Activated CD4-positive, alpha-beta T cell treated with anti-CD3 and anti-CD28 coated beads for 48 hours (primary cell): Measurements from ENCODE around the gene GGTLC2.
A peak's percentile ranks its signal among the peaks of the same experiment; 100 is the strongest.
"Not testable (repeated sequence)": the region's sequence is repeated elsewhere in the genome, so short reads cannot be mapped to it uniquely, and the experiment has no call there.

Source experiments
- DNase-seq: peaks from one replicate; pipeline ENCODE4 v3.0.0-alpha.2; 2020

GGTLC2 gene

GRCh38 chr22:22642255-22642654 is 2.2 kb upstream of the GGTLC2 start:
- not testable (repeated sequence) for DNase-seq

DNA sequence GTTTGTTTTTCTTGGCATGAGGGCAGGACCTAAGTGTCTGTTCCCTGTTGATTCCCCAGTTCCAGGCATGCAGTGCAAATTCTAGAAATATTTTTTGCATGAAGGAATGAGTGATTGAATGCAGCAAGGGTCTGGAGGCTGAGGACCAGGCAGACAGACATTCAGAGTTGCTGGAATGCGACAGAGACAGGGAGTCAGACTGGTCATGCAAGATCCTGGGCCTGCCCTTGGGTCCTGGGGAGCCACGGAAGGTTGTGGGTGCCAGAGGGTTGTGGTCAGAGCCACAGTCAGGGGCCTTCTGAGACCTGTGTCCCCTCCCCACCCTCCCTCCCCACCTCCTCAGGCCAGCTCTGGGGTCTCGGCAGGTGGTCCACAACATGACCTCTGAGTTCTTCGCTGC is 1.6 kb downstream of the GGTLC2 start:
- not testable (repeated sequence) for DNase-seq

DNA sequence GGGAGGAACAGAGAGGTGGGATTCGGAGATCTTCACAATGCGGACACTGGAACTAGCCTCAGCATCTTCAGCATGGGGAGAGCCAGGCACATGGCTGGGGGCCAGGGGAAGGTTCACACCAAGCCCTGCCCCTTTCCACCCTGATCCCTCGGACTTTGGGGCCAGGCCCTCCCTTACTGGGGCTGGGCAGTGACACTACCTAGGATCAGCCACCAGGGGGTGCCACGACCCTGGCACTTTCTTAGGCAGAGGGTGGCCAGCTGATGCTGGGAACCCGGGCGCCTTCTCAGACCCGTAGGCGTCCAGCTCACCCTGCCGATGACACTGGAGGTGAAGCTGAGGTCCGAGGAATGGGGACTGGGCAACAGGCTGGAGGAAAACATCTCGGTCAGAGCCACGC is 3.5 kb downstream of the GGTLC2 start:
- DNase-seq = not testable (repeated sequence)

GRCh38 chr22:22648863-22649536 is 4.6 kb downstream of the GGTLC2 start:
- not testable (repeated sequence) for DNase-seq

DNA sequence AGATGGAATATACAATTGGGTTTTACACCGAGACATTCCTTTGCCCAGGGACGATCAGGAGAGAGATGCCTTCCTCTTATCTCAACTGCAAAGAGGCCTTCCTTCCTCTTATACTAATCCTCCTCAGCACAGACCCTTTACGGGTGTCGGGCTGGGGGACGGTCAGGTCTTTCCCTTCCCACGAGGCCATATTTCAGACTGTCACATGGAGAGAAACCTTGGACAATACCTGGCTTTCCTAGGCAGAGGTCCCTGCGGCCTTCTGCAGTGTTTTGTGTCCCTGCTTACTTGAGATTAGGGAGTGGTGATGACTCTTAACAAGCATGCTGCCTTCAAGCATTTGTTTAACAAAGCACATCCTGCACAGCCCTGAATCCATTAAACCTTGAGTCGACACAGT is 5.3 kb downstream of the GGTLC2 start:
- DNase-seq = not testable (repeated sequence)

DNA sequence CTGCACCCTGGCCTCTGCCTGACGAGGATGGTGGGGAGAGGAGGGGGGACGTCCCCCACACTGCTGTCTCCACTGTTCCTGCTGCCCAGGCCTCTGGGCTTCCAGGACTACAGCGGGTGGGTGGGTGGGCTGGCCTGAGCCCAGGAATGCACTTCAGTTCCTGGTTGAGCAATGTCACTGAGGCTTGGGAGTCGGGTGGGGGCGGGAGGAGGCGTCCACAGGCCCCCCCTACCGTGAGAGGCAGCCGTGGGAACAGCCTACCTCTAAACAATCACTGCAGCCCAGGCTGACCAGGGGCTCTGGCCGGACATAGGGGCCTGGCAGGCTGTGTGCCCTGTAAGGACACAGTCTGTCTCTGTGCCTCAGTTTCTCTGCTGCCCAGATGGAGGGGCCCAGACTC is 6.0 kb downstream of the GGTLC2 start:
- DNase-seq = not testable (repeated sequence)

GRCh38 chr22:22650803-22651515 is 6.5 kb downstream of the GGTLC2 start:
- not testable (repeated sequence) for DNase-seq

DNA sequence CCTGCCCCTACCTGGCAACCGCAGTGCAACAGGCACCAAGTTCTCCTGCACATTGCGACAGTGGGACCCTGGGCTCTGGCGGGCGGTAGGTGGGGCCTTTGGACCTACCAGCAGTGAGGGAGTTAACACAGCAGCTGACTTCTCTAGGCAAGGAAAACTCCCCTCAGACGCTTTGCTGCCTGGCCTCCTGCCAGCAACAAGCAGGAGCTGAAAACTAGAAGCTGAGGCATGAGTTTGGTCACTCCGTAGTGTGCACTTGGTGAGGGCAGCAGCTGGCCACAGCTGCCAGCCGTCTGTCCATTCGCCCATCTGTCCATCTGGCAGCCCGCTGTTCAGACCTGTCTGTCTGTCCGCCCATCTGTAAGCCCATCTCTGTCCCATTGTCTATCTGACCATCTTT is 7.2 kb downstream of the GGTLC2 start:
- not testable (repeated sequence) for DNase-seq

DNA sequence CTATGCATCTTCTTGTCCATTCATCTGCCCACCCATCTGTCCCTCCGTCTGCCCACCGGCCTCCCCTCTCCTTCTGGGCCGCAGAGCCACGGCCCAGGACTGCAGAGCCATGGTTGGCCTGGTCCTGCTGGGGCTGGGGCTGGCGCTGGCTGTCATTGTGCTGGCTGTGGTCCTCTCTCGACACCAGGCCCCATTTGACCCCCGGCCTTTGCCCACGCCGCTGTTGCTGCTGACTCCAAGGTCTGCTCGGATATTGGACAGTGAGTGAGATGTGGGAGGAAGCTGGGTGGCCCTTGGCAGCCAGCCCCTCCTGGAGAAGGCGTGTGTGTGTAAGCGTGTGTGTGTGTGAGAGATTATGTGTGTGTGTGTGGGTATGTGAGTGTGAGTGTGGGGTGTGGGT is 7.7 kb downstream of the GGTLC2 start:
- DNase-seq = not testable (repeated sequence)

DNA sequence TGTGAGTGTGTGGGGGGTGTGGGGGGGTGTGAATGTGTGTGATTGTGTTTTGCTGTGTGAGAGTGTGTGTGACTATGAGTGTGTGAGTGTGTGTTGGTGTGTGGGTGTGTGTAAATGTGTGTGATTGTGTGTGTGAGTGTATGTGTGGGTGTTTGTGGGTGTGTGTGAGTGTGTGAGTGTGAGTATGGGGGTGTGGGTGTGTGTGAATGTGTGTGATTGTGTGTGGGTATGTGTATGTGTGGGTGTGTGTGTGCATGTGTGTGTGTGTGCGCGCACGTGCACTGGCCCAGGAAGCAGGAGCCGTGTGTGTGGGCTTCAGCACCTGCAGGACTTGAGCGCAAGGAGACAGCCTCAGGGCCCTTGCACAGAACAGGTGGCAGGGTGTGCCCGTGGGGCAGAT is 8.2 kb downstream of the GGTLC2 start:
- not testable (repeated sequence) for DNase-seq

DNA sequence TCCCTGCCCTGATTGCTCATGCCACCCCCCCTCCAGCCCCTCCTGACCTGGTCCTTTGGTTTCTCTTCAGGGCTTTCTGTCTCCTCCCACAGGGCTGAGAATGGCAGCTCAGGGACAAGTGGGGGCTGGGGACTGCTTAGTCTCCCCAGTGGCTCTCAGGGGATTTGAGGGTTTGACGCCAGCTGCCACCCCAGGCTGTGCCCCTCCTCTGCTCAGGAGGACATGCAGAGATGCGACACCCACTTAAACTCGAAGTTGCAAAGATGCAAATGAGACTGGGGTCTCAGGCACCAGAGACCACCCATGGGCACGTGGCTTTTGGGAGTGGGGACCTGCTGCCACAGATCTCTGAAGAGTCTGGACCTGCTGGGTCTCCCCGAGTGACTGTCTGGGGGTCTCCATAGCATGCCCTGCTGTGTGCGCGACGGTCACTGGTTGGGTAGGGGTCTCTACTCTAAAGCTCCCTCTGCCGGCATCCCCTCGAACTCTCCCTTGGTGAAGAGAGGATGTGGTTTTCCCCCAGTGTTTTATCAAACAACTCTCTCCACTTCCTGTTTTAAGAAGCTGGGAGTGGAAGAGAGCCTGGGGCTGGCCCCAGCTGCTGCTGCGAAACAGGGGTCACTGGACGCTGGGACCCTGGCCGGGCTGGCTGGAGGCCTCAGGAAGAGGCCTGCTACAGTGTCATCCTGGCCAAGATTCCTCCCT is 9.4 kb downstream of the GGTLC2 start:
- DNase-seq = not testable (repeated sequence)

DNA sequence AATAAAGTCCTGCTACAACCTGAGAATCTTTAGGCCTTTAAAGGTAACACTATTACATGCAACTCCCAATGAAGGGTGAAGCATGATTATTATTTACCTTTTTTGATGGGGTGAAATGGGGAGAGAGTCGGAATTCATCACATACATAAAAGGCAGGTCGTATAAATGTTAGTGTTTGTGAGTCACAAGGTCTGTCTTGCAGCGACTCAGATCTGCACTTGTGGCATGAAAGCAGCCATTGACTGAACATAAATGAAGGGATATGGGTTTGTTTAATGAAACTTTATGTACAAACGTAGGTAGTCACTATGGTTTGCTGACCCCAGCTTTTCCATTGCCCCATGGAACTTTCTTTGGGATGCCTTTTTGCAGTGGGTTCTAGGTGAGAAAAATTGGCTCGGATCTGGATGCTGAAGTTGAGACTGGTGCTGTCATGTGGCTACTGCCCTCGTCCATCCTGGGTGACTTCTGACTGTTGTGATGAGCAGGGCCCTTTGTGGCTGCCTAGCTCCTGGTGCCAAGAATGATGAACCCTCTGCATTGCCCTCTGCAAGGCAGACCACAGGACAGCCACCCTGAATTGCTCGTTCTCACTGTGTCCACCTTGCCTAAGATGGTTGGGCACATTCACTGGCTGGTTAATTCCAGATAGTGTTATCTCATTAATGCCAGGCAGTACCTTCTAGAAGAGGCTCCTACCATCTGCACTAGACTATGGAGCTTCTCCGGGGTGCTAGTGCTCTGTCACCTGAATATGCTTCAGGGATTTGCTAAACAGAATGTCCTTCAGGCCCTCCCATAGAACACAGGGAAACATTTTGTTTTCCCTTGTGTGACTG is 11.3 kb downstream of the GGTLC2 start:
- no peak for DNase-seq

GRCh38 chr22:22657712-22658111 is 13.3 kb downstream of the GGTLC2 start:
- no peak for DNase-seq

- DNase-seq = no peak
Measured at GRCh38 chr22:22661275-22661674, 16.9 kb downstream of the GGTLC2 start.

- DNase-seq = no peak
Measured at GRCh38 chr22:22662095-22662494, 17.7 kb downstream of the GGTLC2 start.

GRCh38 chr22:22663861-22664800 is 19.7 kb downstream of the GGTLC2 start:
- no peak for DNase-seq

DNA sequence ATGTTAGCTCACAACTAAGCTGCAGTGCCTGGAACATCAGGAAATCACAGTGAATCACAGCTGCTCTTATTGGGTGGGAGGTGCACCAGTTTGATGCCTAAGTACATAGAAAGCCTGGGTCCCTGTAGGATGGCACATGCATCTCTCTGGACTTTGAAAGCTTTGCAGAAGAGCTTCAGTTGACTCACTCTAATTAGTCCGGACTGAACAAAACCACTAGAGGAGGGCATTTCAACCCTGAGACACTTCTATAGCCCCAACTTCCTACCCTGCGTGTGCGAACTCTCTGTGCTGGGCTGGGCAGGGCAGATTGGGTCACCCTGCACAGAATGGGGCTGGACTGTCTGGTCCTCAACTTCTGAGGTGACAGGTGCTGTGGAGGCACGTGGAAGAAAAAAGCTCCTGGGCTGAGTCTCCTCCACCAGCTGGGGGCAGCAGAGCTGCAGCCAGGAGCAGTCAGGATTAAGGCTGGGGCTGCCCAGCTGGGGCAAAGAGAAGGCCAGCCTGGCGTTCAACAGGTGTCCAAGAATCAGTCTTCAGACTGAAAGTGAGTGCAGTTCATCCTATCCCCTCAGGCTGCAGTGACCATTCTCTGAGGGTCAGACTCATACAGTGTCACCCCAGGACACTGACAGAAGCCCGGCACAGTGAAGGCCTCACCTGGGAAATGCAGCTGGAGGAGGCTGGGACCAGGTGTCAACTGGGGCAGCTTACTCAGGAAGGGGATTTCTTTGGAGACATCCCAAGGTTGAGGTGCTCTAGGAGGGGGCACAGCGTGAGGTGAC is 22.1 kb downstream of the GGTLC2 start:
- DNase-seq = peak; percentile 47

GRCh38 chr22:22667966-22668880 is 23.8 kb downstream of the GGTLC2 start:
- DNase-seq = no peak

DNA sequence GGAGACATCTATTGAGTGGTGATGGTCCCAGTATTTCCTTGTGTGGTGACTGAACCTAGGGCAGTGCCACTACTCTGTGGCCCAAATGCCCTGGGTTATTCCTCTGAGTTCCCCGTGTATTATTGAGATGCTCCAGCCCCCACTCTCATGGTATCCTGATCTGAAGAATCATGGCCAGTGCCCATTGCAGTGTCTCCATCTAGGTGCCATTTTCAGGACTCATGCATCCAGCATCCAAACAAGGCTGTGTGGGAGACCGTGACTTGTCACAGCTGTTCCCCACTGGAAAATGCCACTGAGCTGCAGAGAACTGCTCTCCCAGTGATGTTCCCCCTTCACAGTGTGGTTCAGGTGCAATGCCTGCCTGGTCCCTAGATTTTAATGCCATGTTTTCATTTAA is 24.7 kb downstream of the GGTLC2 start:
- DNase-seq = no peak
